OCI-LY1 (cell line): ENCODE measurements around the gene ERCC8.

ENCODE experiments used
- H2AFZ ChIP-seq: fragments of 200-600 bp; sonication (generic), shearing (Covaris generic); 2 replicates; pipeline ENCODE4 v1.6.0; 2014; ENCODE audit warnings: antibody characterized with exemption, mild to moderate bottlenecking, low read length
- H3F3A ChIP-seq: fragments of 200-600 bp; sonication (generic), shearing (Covaris generic); 2 replicates; pipeline ENCODE4 v1.6.0; 2014; ENCODE audit warnings: mild to moderate bottlenecking, antibody characterized with exemption, low read length, moderate library complexity; ENCODE audit not compliant: insufficient read depth
- H3K27ac ChIP-seq: fragments of 200-600 bp; sonication (generic); 2 replicates; pipeline ENCODE4 v1.5.1; 2014; ENCODE audit warnings: low read length, mixed run types, mild to moderate bottlenecking, low read depth; ENCODE audit not compliant: poor library complexity, severe bottlenecking
- H3K27me3 ChIP-seq: fragments of 200-600 bp; sonication (generic); 2 replicates; pipeline ENCODE4 v1.6.0; 2014; ENCODE audit warnings: antibody characterized with exemption, mild to moderate bottlenecking, low read length, moderate library complexity; ENCODE audit not compliant: insufficient read depth
- H3K36me3 ChIP-seq: fragments of 200-600 bp; sonication (generic); 2 replicates; pipeline ENCODE4 v1.6.1; 2014; ENCODE audit warnings: mild to moderate bottlenecking, antibody characterized with exemption, low read length, moderate library complexity, mixed read lengths; ENCODE audit not compliant: insufficient read depth
- H3K4me1 ChIP-seq: fragments of 200-600 bp; sonication (generic); 2 replicates; pipeline ENCODE4 v1.5.1; 2014; ENCODE audit warnings: mild to moderate bottlenecking, low read length, moderate library complexity; ENCODE audit not compliant: insufficient read depth, severe bottlenecking
- H3K4me2 ChIP-seq: fragments of 200-600 bp; sonication (generic), shearing (Covaris generic); 2 replicates; pipeline ENCODE4 v1.6.1; 2014; ENCODE audit warnings: low read length
- H3K4me3 ChIP-seq: fragments of 200-600 bp; sonication (generic); 2 replicates; pipeline ENCODE4 v1.5.1; 2014; ENCODE audit warnings: low read length, low read depth, mild to moderate bottlenecking, mixed read lengths; ENCODE audit not compliant: poor library complexity, severe bottlenecking
- H3K79me2 ChIP-seq: fragments of 200-600 bp; shearing (Covaris generic); 2 replicates; pipeline ENCODE4 v1.6.1; 2016; ENCODE audit warnings: mixed run types, low read length, mixed read lengths; ENCODE audit not compliant: insufficient read depth
- H3K9ac ChIP-seq: fragments of 200-600 bp; sonication (generic), shearing (Covaris generic); 2 replicates; pipeline ENCODE4 v1.6.1; 2014; ENCODE audit warnings: mild to moderate bottlenecking, low read length, mixed read lengths
- H3K9me2 ChIP-seq: fragments of 200-600 bp; sonication (generic), shearing (Covaris generic); 2 replicates; pipeline ENCODE4 v1.6.1; 2014; ENCODE audit warnings: low read depth, mild to moderate bottlenecking, low read length, mixed read lengths
- H3K9me3 ChIP-seq: fragments of 200-600 bp; shearing (Covaris generic); 2 replicates; pipeline ENCODE4 v1.6.1; 2014; ENCODE audit warnings: low read length, mixed read lengths
- H4K20me1 ChIP-seq: fragments of 200-600 bp; sonication (generic), shearing (Covaris generic); 2 replicates; pipeline ENCODE4 v1.6.0; 2016; ENCODE audit warnings: mild to moderate bottlenecking, low read length; ENCODE audit not compliant: insufficient read depth
- CTCF ChIP-seq: fragments of 200-600 bp; sonication (generic), shearing (Covaris generic); IDR thresholded peaks from 2 replicates; pipeline ENCODE4 v1.5.1; 2017; ENCODE audit warnings: mild to moderate bottlenecking, antibody characterized with exemption, low read length, moderate library complexity, mixed read lengths
- EZH2 ChIP-seq: fragments of 200-600 bp; sonication (generic), shearing (Covaris generic); IDR thresholded peaks from 2 replicates; pipeline ENCODE4 v1.8.0; 2017; ENCODE audit warnings: borderline replicate concordance, mixed run types, mild to moderate bottlenecking, antibody characterized with exemption, low read length, moderate library complexity, mixed read lengths

Gene ERCC8

GRCh38 chr5:60835554-60835953 is 109.3 kb downstream of the ERCC8 start:
- Histone ChIP-seq H3K36me3 (no peaks in the 10 kb centered on the region), H3K4me2 (no peak overlapping the region), H3K4me1 (no peaks in the 10 kb centered on the region), H3F3A (no peaks in the 10 kb centered on the region), H4K20me1 (no peaks in the 10 kb centered on the region), H3K9ac (no peak overlapping the region), H3K27me3 (no peaks in the 10 kb centered on the region), H3K27ac (no peak overlapping the region), H3K9me3 (no peaks in the 10 kb centered on the region), H2AFZ (no peak overlapping the region), H3K9me2 (no peaks in the 10 kb centered on the region), H3K4me3 (no peak overlapping the region), H3K79me2 (no peaks in the 10 kb centered on the region)
- TF ChIP-seq CTCF (no peak), EZH2 (no peak)

GRCh38 chr5:60833520-60833919 is 111.3 kb downstream of the ERCC8 start:
- Histone ChIP-seq H2AFZ (no peak overlapping the region), H3K9me3 (no peaks in the 10 kb centered on the region), H3K9me2 (no peaks in the 10 kb centered on the region), H3K4me3 (no peak overlapping the region), H3K36me3 (no peaks in the 10 kb centered on the region), H3F3A (no peaks in the 10 kb centered on the region), H3K4me2 (no peak overlapping the region), H3K9ac (no peak overlapping the region), H4K20me1 (no peaks in the 10 kb centered on the region), H3K79me2 (no peaks in the 10 kb centered on the region), H3K27ac (no peak overlapping the region), H3K27me3 (no peaks in the 10 kb centered on the region), H3K4me1 (no peaks in the 10 kb centered on the region)
- no peak for TF ChIP-seq CTCF
- no peak for TF ChIP-seq EZH2

- H3K9me3 ChIP-seq: no peaks in the 10 kb centered on the region
- H3K79me2 ChIP-seq: no peaks in the 10 kb centered on the region
- no peak overlapping the region for H3K4me2 ChIP-seq
- no peak overlapping the region for H3K4me3 ChIP-seq
- H3K9me2 ChIP-seq: no peaks in the 10 kb centered on the region
- no peak overlapping the region for H3K9ac ChIP-seq
- no peaks in the 10 kb centered on the region for H3K4me1 ChIP-seq
- H2AFZ ChIP-seq: no peak overlapping the region
- no peaks in the 10 kb centered on the region for H3F3A ChIP-seq
- H3K27me3 ChIP-seq: no peaks in the 10 kb centered on the region
- H3K27ac ChIP-seq: no peak overlapping the region
- no peaks in the 10 kb centered on the region for H4K20me1 ChIP-seq
- TF ChIP-seq CTCF: no peak
- no peak for TF ChIP-seq EZH2
- no peaks in the 10 kb centered on the region for H3K36me3 ChIP-seq
Observed at GRCh38 chr5:60830581-60831127, 114.2 kb downstream of the ERCC8 start.
